Measurements from ENCODE around the gene IL1R1. TPM values are rescaled to one million over a fixed set of nuclear protein-coding genes. Genes with fewer than 3 reads are reported as not detected.

Gene IL1R1
- total RNA-seq, 5 donors from 2014 or later (not counting 1 experiment from before 2014, with no cell fraction given) = 0.43 to 4.5 (median 1.7) TPM

- H3K4me1 Mint-ChIP-seq = peaks cover 8 to 37% (median 30%) of the 10 kb centered on the region in 3 donors
- peaks cover 22 to 37% of the 10 kb centered on the region in 2 donors for H3K27me3 Mint-ChIP-seq
- H3K9me3 Mint-ChIP-seq = peaks cover 9 to 21% (median 10%) of the 10 kb centered on the region in 3 donors
- peak overlapping the region in 1 of 2 donors; percentile 12 for H3K27ac Mint-ChIP-seq
- peak overlapping the region; percentile 48 to 67 (median 52) for H3K4me3 Mint-ChIP-seq
- H3K36me3 ChIP-seq (ENCODE audit: control insufficient read depth in 2 of 2, extremely low read depth in 1 of 2, insufficient read depth in 1 of 2, low read length in 1 of 2) = no peaks in the 10 kb centered on the region
- peaks cover 0 to 13% of the 10 kb centered on the region in 2 experiments for H3K4me1 ChIP-seq (ENCODE audit: control insufficient read depth in 1 of 2, extremely low read depth in 1 of 2, insufficient read depth in 2 of 2, low read length in 2 of 2)
- ATAC-seq (replicated peaks in 1 of 4) (no peak), DNase-seq (no peak)
- H3K9me3 ChIP-seq = no peaks in the 10 kb centered on the region
- WGBS (ENCODE audit: insufficient coverage) = 86% methylated on average over 8 of the region's 15 CpGs
- H3K27ac ChIP-seq (ENCODE audit: low read length) = no peak overlapping the region
- peaks cover 0 to 46% of the 10 kb centered on the region in 2 experiments for H3K27me3 ChIP-seq (replicated peaks in 1 of 2; ENCODE audit: control insufficient read depth in 2 of 2, extremely low read depth in 1 of 2, insufficient read depth in 2 of 2, low read length in 1 of 2)
- POLR2A ChIA-PET = no interaction called here
- H3K4me3 ChIP-seq (ENCODE audit: control insufficient read depth in 1 of 2, extremely low read depth in 1 of 2, low read length in 1 of 2) = no peak overlapping the region
- CTCF ChIA-PET = no interaction called here
- peaks cover 3% of the 10 kb centered on the region for H3K36me3 Mint-ChIP-seq
These were observed 1.3 kb upstream of the IL1R1 start for GRCh38 chr2:102141011-102141943.

GRCh38 chr2:102142829-102143449 lies 393 bp downstream of the IL1R1 start:
- CTCF ChIA-PET = no interaction called here
- Histone ChIP-seq H3K36me3 (ENCODE audit: control insufficient read depth in 2 of 2, extremely low read depth in 1 of 2, insufficient read depth in 1 of 2, low read length in 1 of 2) (no peaks in the 10 kb centered on the region), H3K4me1 (ENCODE audit: control insufficient read depth in 1 of 2, extremely low read depth in 1 of 2, insufficient read depth in 2 of 2, low read length in 2 of 2) (peaks cover 0 to 13% of the 10 kb centered on the region in 2 experiments), H3K9me3 (no peaks in the 10 kb centered on the region), H3K4me3 (ENCODE audit: control insufficient read depth in 1 of 2, extremely low read depth in 1 of 2, low read length in 1 of 2) (peak overlapping the region in 1 of 2 donors; percentile 32), H3K27me3 (replicated peaks in 1 of 2; ENCODE audit: control insufficient read depth in 2 of 2, extremely low read depth in 1 of 2, insufficient read depth in 2 of 2, low read length in 1 of 2) (peaks cover 0 to 46% of the 10 kb centered on the region in 2 experiments), H3K27ac (ENCODE audit: low read length) (no peak overlapping the region)
- POLR2A ChIA-PET = no interaction called here
- 19% methylated on average over 41 of the region's 42 CpGs for WGBS (ENCODE audit: insufficient coverage)
- Mint-ChIP-seq H3K4me3 (peak overlapping the region; percentile 47 to 72 (median 66)), H3K4me1 (peaks cover 8 to 27% (median 19%) of the 10 kb centered on the region in 3 donors), H3K27ac (peak overlapping the region in 1 of 2 donors; percentile 75), H3K9me3 (peaks cover 19 to 37% (median 19%) of the 10 kb centered on the region in 3 donors), H3K27me3 (peaks cover 22 to 37% of the 10 kb centered on the region in 2 donors), H3K36me3 (peaks cover 3% of the 10 kb centered on the region)
- DNase-seq (no peak), ATAC-seq (replicated peaks in 1 of 4) (no peak)

GRCh38 chr2:102143450-102143985 lies 972 bp downstream of the IL1R1 start:
- peaks cover 22 to 43% (median 25%) of the 10 kb centered on the region in 3 donors for H3K9me3 Mint-ChIP-seq
- no peak overlapping the region for H3K27ac ChIP-seq (ENCODE audit: low read length)

GRCh38 chr2:102144128-102144527 lies 1.6 kb downstream of the IL1R1 start:
- peaks cover 22 to 37% of the 10 kb centered on the region in 2 donors for H3K27me3 Mint-ChIP-seq
- no peak for DNase-seq

More at GRCh38 chr2:102143450-102143985, 972 bp downstream of the IL1R1 start:
- 91% methylated on average over 6 of the region's 10 CpGs for WGBS (ENCODE audit: insufficient coverage)
- Histone ChIP-seq H3K9me3 (no peaks in the 10 kb centered on the region), H3K27me3 (replicated peaks in 1 of 2; ENCODE audit: control insufficient read depth in 2 of 2, extremely low read depth in 1 of 2, insufficient read depth in 2 of 2, low read length in 1 of 2) (peaks cover 0 to 46% of the 10 kb centered on the region in 2 experiments), H3K4me3 (ENCODE audit: control insufficient read depth in 1 of 2, extremely low read depth in 1 of 2, low read length in 1 of 2) (no peak overlapping the region), H3K4me1 (ENCODE audit: control insufficient read depth in 1 of 2, extremely low read depth in 1 of 2, insufficient read depth in 2 of 2, low read length in 2 of 2) (peaks cover 0 to 13% of the 10 kb centered on the region in 2 experiments), H3K36me3 (ENCODE audit: control insufficient read depth in 2 of 2, extremely low read depth in 1 of 2, insufficient read depth in 1 of 2, low read length in 1 of 2) (no peaks in the 10 kb centered on the region)
- Mint-ChIP-seq H3K36me3 (peaks cover 3% of the 10 kb centered on the region), H3K27ac (peak overlapping the region in 1 of 2 donors; percentile 75), H3K27me3 (peaks cover 22 to 37% of the 10 kb centered on the region in 2 donors), H3K4me1 (peaks cover 2 to 21% (median 14%) of the 10 kb centered on the region in 3 donors), H3K4me3 (peak overlapping the region; percentile 47 to 72 (median 66))
- DNase-seq (no peak), ATAC-seq (replicated peaks in 1 of 4) (no peak)
- POLR2A ChIA-PET = no interaction called here
- CTCF ChIA-PET = no interaction called here

GRCh38 chr2:102145107-102145506 lies 2.6 kb downstream of the IL1R1 start:
- Histone ChIP-seq H3K36me3 (ENCODE audit: control insufficient read depth in 2 of 2, extremely low read depth in 1 of 2, insufficient read depth in 1 of 2, low read length in 1 of 2) (no peaks in the 10 kb centered on the region), H3K4me3 (ENCODE audit: control insufficient read depth in 1 of 2, extremely low read depth in 1 of 2, low read length in 1 of 2) (peak overlapping the region in 1 of 2 donors; percentile 38), H3K27ac (ENCODE audit: low read length) (no peak overlapping the region), H3K4me1 (ENCODE audit: control insufficient read depth in 1 of 2, extremely low read depth in 1 of 2, insufficient read depth in 2 of 2, low read length in 2 of 2) (peaks cover 0 to 8% of the 10 kb centered on the region in 2 experiments), H3K27me3 (replicated peaks in 1 of 2; ENCODE audit: control insufficient read depth in 2 of 2, extremely low read depth in 1 of 2, insufficient read depth in 2 of 2, low read length in 1 of 2) (peaks cover 0 to 39% of the 10 kb centered on the region in 2 experiments), H3K9me3 (no peaks in the 10 kb centered on the region)
- H3K4me3 Mint-ChIP-seq = no peak overlapping the region
- no peak overlapping the region for H3K27ac Mint-ChIP-seq
- POLR2A ChIA-PET = no interaction called here
- H3K36me3 Mint-ChIP-seq = peaks cover 6% of the 10 kb centered on the region
- H3K27me3 Mint-ChIP-seq = peaks cover 22 to 37% of the 10 kb centered on the region in 2 donors
- H3K4me1 Mint-ChIP-seq = peaks cover 0 to 13% (median 12%) of the 10 kb centered on the region in 3 donors
- ATAC-seq (replicated peaks in 1 of 4) = no peak
- CTCF ChIA-PET = no interaction called here
- peaks cover 30 to 54% (median 31%) of the 10 kb centered on the region in 3 donors for H3K9me3 Mint-ChIP-seq
- WGBS (ENCODE audit: insufficient coverage) = 85% methylated on average over 4 of the region's 4 CpGs
- DNase-seq = no peak

More at GRCh38 chr2:102144128-102144527, 1.6 kb downstream of the IL1R1 start:
- Histone ChIP-seq H3K27me3 (replicated peaks in 1 of 2; ENCODE audit: control insufficient read depth in 2 of 2, extremely low read depth in 1 of 2, insufficient read depth in 2 of 2, low read length in 1 of 2) (peaks cover 0 to 45% of the 10 kb centered on the region in 2 experiments), H3K4me1 (ENCODE audit: control insufficient read depth in 1 of 2, extremely low read depth in 1 of 2, insufficient read depth in 2 of 2, low read length in 2 of 2) (peaks cover 0 to 10% of the 10 kb centered on the region in 2 experiments), H3K9me3 (no peaks in the 10 kb centered on the region), H3K4me3 (ENCODE audit: control insufficient read depth in 1 of 2, extremely low read depth in 1 of 2, low read length in 1 of 2) (no peak overlapping the region), H3K27ac (ENCODE audit: low read length) (no peak overlapping the region), H3K36me3 (ENCODE audit: control insufficient read depth in 2 of 2, extremely low read depth in 1 of 2, insufficient read depth in 1 of 2, low read length in 1 of 2) (no peaks in the 10 kb centered on the region)
- no peak for ATAC-seq (replicated peaks in 1 of 4)
- POLR2A ChIA-PET = no interaction called here
- Mint-ChIP-seq H3K4me3 (no peak overlapping the region), H3K27ac (no peak overlapping the region), H3K9me3 (peaks cover 28 to 49% (median 31%) of the 10 kb centered on the region in 3 donors), H3K4me1 (peaks cover 0 to 17% (median 12%) of the 10 kb centered on the region in 3 donors), H3K36me3 (peaks cover 5% of the 10 kb centered on the region)
- CTCF ChIA-PET = no interaction called here
- WGBS (ENCODE audit: insufficient coverage) = 100% methylated on average over 4 of the region's 4 CpGs

GRCh38 chr2:102145934-102146333 lies 3.4 kb downstream of the IL1R1 start:
- peaks cover 0 to 38% of the 10 kb centered on the region in 2 experiments for H3K27me3 ChIP-seq (replicated peaks in 1 of 2; ENCODE audit: control insufficient read depth in 2 of 2, extremely low read depth in 1 of 2, insufficient read depth in 2 of 2, low read length in 1 of 2)
- Mint-ChIP-seq H3K4me3 (no peak overlapping the region), H3K36me3 (peaks cover 6% of the 10 kb centered on the region), H3K4me1 (peaks cover 0 to 13% (median 12%) of the 10 kb centered on the region in 3 donors), H3K27ac (no peak overlapping the region), H3K27me3 (peaks cover 18 to 32% of the 10 kb centered on the region in 2 donors), H3K9me3 (peaks cover 30 to 61% (median 31%) of the 10 kb centered on the region in 3 donors)
- ChIA-PET CTCF (no interaction called here), POLR2A (no interaction called here)
- H3K4me1 ChIP-seq (ENCODE audit: control insufficient read depth in 1 of 2, extremely low read depth in 1 of 2, insufficient read depth in 2 of 2, low read length in 2 of 2) = peaks cover 0 to 8% of the 10 kb centered on the region in 2 experiments
- WGBS (ENCODE audit: insufficient coverage) = 86% methylated on average over 1 of the region's 4 CpGs
- H3K9me3 ChIP-seq = no peaks in the 10 kb centered on the region
- H3K27ac ChIP-seq (ENCODE audit: low read length) = no peak overlapping the region
- no peaks in the 10 kb centered on the region for H3K36me3 ChIP-seq (ENCODE audit: control insufficient read depth in 2 of 2, extremely low read depth in 1 of 2, insufficient read depth in 1 of 2, low read length in 1 of 2)
- H3K4me3 ChIP-seq (ENCODE audit: control insufficient read depth in 1 of 2, extremely low read depth in 1 of 2, low read length in 1 of 2) = no peak overlapping the region
- DNase-seq = no peak
- ATAC-seq (replicated peaks in 1 of 4) = no peak
